Measurements from ENCODE around the gene MTTP. TPM values are rescaled to one million over a fixed set of nuclear protein-coding genes. Genes with fewer than 3 reads are reported as not detected.

Gene MTTP
- total and polyA plus RNA-seq, 4 donors: 58.4 to 193 (median 83.9) TPM

DNA sequence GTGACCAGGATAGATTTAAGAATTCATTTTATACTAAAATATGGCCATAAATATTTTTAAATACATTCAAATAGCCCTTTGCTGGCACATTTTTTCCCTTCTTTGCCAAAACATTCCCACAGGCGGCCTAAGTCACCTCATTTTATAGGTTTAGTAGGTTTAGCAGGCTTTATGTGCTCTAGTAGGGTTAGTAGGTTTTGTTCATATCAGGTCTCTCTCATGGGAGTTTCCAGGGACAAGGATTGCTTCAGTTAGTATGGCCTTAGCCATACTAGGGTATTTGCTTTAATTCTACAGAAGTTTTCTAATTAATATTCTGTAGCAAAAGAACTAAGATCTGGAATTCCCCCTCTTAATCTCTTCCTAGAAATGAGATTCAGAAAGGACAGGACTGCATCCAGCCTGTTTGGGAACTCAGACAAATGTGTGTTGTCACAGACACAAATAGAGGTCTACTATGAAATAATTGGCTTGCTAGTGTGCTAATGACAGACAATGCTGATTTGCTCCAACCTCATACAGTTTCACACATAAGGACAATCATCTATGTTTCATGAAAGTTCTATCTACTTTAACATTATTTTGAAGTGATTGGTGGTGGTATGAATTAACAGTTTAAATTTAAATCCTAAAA lies 772 bp upstream of the MTTP start:
- 45% methylated on average over 1 of the region's 1 CpG for WGBS
- Histone ChIP-seq H3K27me3 (ENCODE audit: control insufficient read depth in 4 of 4, insufficient read depth in 4 of 4, low read length in 3 of 4) (no peaks in the 10 kb centered on the region), H3K9me3 (ENCODE audit: control insufficient read depth in 4 of 4, low read length in 3 of 4) (no peaks in the 10 kb centered on the region), H3K9ac (ENCODE audit: low read depth in 1 of 2, low read length in 2 of 2) (peak overlapping the region; percentile 83 to 88), H3K4me1 (ENCODE audit: control insufficient read depth in 4 of 4, insufficient read depth in 4 of 4, low read length in 3 of 4) (peaks cover 2 to 41% (median 21%) of the 10 kb centered on the region in 4 donors), H3K36me3 (ENCODE audit: control insufficient read depth in 4 of 4, insufficient read depth in 3 of 4, low read depth in 1 of 4, low read length in 3 of 4) (no peaks in the 10 kb centered on the region), H3K4me3 (ENCODE audit: low read depth in 1 of 3, low read length in 3 of 3) (peak overlapping the region in 1 of 3 donors; percentile 75), H3K27ac (ENCODE audit: low read depth in 1 of 2, low read length in 2 of 2) (peak overlapping the region; percentile 77 to 91)
- TF ChIP-seq, protein P1, sequence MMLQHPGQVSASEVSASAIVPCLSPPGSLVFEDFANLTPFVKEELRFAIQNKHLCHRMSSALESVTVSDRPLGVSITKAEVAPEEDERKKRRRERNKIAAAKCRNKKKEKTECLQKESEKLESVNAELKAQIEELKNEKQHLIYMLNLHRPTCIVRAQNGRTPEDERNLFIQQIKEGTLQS (IDR thresholded peaks at IDR 0.05): no peak
- peak; percentile 25 for TF ChIP-seq TAF1 (conservative IDR thresholded peaks at IDR 0.05)
- DNase-seq (ENCODE audit: low spot score): no peak

DNA sequence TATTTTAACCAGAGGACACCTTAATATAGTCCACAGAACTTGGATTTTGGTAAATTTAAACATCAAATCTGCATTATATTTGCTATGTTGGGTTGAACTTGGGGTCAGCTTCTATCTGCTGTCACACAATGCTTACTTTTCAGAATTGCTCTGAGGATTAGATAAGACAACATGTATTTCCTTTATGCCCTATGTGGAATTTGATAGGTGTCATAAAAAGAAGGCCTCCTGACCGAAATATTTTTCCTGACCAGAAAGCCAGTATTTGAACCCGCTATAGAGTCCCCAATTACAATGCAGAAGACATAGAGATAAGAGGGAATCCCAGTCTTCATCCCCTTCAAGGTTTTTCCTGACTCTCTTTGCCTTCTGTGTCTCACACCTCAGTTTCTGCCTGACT lies 4.1 kb downstream of the MTTP start:
- Histone ChIP-seq H3K27me3 (ENCODE audit: control insufficient read depth in 4 of 4, insufficient read depth in 4 of 4, low read length in 3 of 4) (no peaks in the 10 kb centered on the region), H3K9ac (ENCODE audit: low read depth in 1 of 2, low read length in 2 of 2) (no peak overlapping the region), H3K4me3 (ENCODE audit: low read depth in 1 of 3, low read length in 3 of 3) (no peak overlapping the region), H3K9me3 (ENCODE audit: control insufficient read depth in 4 of 4, low read length in 3 of 4) (no peaks in the 10 kb centered on the region), H3K4me1 (ENCODE audit: control insufficient read depth in 4 of 4, insufficient read depth in 4 of 4, low read length in 3 of 4) (peaks cover 4 to 41% (median 25%) of the 10 kb centered on the region in 4 donors), H3K36me3 (ENCODE audit: control insufficient read depth in 4 of 4, insufficient read depth in 3 of 4, low read depth in 1 of 4, low read length in 3 of 4) (peaks cover 0 to 12% (median 6%) of the 10 kb centered on the region in 4 donors), H3K27ac (ENCODE audit: low read depth in 1 of 2, low read length in 2 of 2) (peak overlapping the region in 1 of 2 donors; percentile 27)
- no peak for DNase-seq (ENCODE audit: low spot score)
- TF ChIP-seq, protein P2, sequence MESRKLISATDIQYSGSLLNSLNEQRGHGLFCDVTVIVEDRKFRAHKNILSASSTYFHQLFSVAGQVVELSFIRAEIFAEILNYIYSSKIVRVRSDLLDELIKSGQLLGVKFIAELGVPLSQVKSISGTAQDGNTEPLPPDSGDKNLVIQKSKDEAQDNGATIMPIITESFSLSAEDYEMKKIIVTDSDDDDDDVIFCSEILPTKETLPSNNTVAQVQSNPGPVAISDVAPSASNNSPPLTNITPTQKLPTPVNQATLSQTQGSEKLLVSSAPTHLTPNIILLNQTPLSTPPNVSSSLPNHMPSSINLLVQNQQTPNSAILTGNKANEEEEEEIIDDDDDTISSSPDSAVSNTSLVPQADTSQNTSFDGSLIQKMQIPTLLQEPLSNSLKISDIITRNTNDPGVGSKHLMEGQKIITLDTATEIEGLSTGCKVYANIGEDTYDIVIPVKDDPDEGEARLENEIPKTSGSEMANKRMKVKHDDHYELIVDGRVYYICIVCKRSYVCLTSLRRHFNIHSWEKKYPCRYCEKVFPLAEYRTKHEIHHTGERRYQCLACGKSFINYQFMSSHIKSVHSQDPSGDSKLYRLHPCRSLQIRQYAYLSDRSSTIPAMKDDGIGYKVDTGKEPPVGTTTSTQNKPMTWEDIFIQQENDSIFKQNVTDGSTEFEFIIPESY (IDR thresholded peaks at IDR 0.05): no peak
- TF ChIP-seq TAF1 (conservative IDR thresholded peaks at IDR 0.05) (no peak), RAD21 (IDR thresholded peaks at IDR 0.05) (no peak), FOXA1 (IDR thresholded peaks at IDR 0.05) (no peak), GABPA (IDR thresholded peaks at IDR 0.05 in 1 of 2, conservative IDR thresholded peaks at IDR 0.05 in 1 of 2) (no peak), HNF4G (IDR thresholded peaks at IDR 0.05) (no peak), SP1 (IDR thresholded peaks at IDR 0.05) (no peak), RXRA (IDR thresholded peaks at IDR 0.05) (no peak)
- TF ChIP-seq, protein P3, sequence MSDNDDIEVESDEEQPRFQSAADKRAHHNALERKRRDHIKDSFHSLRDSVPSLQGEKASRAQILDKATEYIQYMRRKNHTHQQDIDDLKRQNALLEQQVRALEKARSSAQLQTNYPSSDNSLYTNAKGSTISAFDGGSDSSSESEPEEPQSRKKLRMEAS (IDR thresholded peaks at IDR 0.05): no peak
- TF ChIP-seq, protein P4, sequence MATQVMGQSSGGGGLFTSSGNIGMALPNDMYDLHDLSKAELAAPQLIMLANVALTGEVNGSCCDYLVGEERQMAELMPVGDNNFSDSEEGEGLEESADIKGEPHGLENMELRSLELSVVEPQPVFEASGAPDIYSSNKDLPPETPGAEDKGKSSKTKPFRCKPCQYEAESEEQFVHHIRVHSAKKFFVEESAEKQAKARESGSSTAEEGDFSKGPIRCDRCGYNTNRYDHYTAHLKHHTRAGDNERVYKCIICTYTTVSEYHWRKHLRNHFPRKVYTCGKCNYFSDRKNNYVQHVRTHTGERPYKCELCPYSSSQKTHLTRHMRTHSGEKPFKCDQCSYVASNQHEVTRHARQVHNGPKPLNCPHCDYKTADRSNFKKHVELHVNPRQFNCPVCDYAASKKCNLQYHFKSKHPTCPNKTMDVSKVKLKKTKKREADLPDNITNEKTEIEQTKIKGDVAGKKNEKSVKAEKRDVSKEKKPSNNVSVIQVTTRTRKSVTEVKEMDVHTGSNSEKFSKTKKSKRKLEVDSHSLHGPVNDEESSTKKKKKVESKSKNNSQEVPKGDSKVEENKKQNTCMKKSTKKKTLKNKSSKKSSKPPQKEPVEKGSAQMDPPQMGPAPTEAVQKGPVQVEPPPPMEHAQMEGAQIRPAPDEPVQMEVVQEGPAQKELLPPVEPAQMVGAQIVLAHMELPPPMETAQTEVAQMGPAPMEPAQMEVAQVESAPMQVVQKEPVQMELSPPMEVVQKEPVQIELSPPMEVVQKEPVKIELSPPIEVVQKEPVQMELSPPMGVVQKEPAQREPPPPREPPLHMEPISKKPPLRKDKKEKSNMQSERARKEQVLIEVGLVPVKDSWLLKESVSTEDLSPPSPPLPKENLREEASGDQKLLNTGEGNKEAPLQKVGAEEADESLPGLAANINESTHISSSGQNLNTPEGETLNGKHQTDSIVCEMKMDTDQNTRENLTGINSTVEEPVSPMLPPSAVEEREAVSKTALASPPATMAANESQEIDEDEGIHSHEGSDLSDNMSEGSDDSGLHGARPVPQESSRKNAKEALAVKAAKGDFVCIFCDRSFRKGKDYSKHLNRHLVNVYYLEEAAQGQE (IDR thresholded peaks at IDR 0.05): no peak
- TF ChIP-seq, protein P1 (IDR thresholded peaks at IDR 0.05): no peak
- 83% methylated on average over 2 of the region's 2 CpGs for WGBS

All from liver (tissue), 9 donors.